Gastrocnemius medialis (tissue), 4 donors: ENCODE data around the gene PRICKLE3. TPM values are rescaled to one million over a fixed set of nuclear protein-coding genes. Genes with fewer than 3 reads are reported as not detected.
A peak's percentile ranks its signal among the peaks of the same experiment; 100 is the strongest.

ENCODE experiments used
- ATAC-seq, 2 donors: fragments of 150-250 bp; one replicate each; pipeline ENCODE4 v1.9.1; 2016
- DNase-seq, 2 donors: peaks; one replicate each; pipeline ENCODE4 v3.0.0-alpha.2; 2019
- H3K27ac ChIP-seq, 4 donors: fragments of 200-600 bp; sonication (generic); 1 replicate in 1 of 4; 2 replicates in 3 of 4; pipeline ENCODE4 v1.5.1; 2016 to 2018; ENCODE audit warnings: mild to moderate bottlenecking in 2 of 4, moderate library complexity in 1 of 4
- H3K27me3 ChIP-seq, 3 donors: fragments of 200-600 bp; sonication (generic) in 2 of 3; 1 replicate in 1 of 3; 2 replicates in 2 of 3; pipeline versions ENCODE4 v1.5.1 to v1.6.0; 2016 to 2019; ENCODE audit warnings: mild to moderate bottlenecking in 1 of 3, moderate library complexity in 1 of 3
- H3K36me3 ChIP-seq, 2 donors: fragments of 200-600 bp; sonication (generic) in 1 of 2; one replicate each; pipeline ENCODE4 v1.5.1; 2017 to 2018
- H3K4me1 ChIP-seq, 2 donors: fragments of 200-600 bp; sonication (generic) in 1 of 2; one replicate each; pipeline ENCODE4 v1.5.1; 2016 to 2017; ENCODE audit warnings: mild to moderate bottlenecking in 2 of 2
- H3K4me3 ChIP-seq, 4 donors: fragments of 200-600 bp; sonication (generic) in 3 of 4; 1 replicate in 1 of 4; 2 replicates in 3 of 4; pipeline ENCODE4 v1.5.1; 2016 to 2019; ENCODE audit warnings: mild to moderate bottlenecking in 2 of 4
- H3K9me3 ChIP-seq, 3 donors: fragments of 200-600 bp; sonication (generic) in 2 of 3; 1 replicate in 1 of 3; 2 replicates in 2 of 3; pipeline ENCODE4 v1.5.1; 2016 to 2019
- POLR2A ChIP-seq, 2 donors: fragments of 450-650 bp; IDR thresholded peaks; one replicate each; pipeline ENCODE4 v1.6.1; 2017; ENCODE audit warnings: antibody characterized with exemption in 2 of 2, mild to moderate bottlenecking in 2 of 2, moderate library complexity in 2 of 2
- in situ Hi-C, 4 donors: fragments of 200-750 bp; cut with MboI; loops; one replicate each; pipeline versions ENCODE4 v1.15.0 to v1.8.0; 2017; ENCODE audit warnings: low sequenced_read_pairs in 4 of 4
- intact Hi-C: fragments of 100-400 bp; cut with DNase I; formaldehyde crosslinking; loops from one replicate; pipeline ENCODE4 v1.15.1; 2023; ENCODE audit warnings: low total_unique reads
- total RNA-seq, 4 donors: library from RNA; depleted of rRNA; stranded (reverse); fragments of >200 nt; gene quantifications; one replicate each; pipeline versions ENCODE4 v1.1.0 to v1.2.3, GENCODE V29; 2016
- TF ChIP-seq, protein P1 (sequence below), 5 experiments: fragments of 450-650 bp in 3 of 5; fragments of 200-600 bp in 2 of 5; sonication (generic) in 2 of 5; IDR thresholded peaks in 4 of 5; conservative IDR thresholded peaks in 1 of 5; 1 replicate in 4 of 5; 2 replicates in 1 of 5; pipeline ENCODE4 v1.5.1; 2016 to 2019; ENCODE audit warnings: antibody characterized with exemption in 5 of 5, mild to moderate bottlenecking in 3 of 5, moderate library complexity in 3 of 5

The PRICKLE3 gene
- total RNA-seq, 4 donors from 2014 or later = 9.1 to 33.1 (median 21.3) TPM

- no peaks in the 10 kb centered on the region for H3K27me3 ChIP-seq
- in situ Hi-C loops = no loop called here
- ATAC-seq = peak; percentile 49 to 60
Measured at GRCh38 chrX:49163555-49164419, 22.4 kb downstream of the PRICKLE3 start.

GRCh38 chrX:49162620-49163019, 23.6 kb downstream of the PRICKLE3 start, which contains the start of gene MAGIX:
Gene MAGIX, plus strand, starts transcription at chrX:49162758. Its CDS starts 132 bp downstream, at chrX:49162890.
- H3K27ac ChIP-seq = peak within 1 kb of the TSS; percentile 93 to 98 (median 95)
- intact Hi-C loops (loop anchor here (10.0 kb wide), 1 partner anchor 268 kb away; the partner anchor contains the start of genes PQBP1 and TIMM17B), in situ Hi-C loops (no loop called here)
- H3K9me3 ChIP-seq = no peaks in the 10 kb centered on the region
- TF ChIP-seq, protein P1, sequence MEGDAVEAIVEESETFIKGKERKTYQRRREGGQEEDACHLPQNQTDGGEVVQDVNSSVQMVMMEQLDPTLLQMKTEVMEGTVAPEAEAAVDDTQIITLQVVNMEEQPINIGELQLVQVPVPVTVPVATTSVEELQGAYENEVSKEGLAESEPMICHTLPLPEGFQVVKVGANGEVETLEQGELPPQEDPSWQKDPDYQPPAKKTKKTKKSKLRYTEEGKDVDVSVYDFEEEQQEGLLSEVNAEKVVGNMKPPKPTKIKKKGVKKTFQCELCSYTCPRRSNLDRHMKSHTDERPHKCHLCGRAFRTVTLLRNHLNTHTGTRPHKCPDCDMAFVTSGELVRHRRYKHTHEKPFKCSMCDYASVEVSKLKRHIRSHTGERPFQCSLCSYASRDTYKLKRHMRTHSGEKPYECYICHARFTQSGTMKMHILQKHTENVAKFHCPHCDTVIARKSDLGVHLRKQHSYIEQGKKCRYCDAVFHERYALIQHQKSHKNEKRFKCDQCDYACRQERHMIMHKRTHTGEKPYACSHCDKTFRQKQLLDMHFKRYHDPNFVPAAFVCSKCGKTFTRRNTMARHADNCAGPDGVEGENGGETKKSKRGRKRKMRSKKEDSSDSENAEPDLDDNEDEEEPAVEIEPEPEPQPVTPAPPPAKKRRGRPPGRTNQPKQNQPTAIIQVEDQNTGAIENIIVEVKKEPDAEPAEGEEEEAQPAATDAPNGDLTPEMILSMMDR (IDR thresholded peaks at IDR 0.05 in 4 of 5, conservative IDR thresholded peaks at IDR 0.05 in 1 of 5) = no peak
- TF ChIP-seq POLR2A (IDR thresholded peaks at IDR 0.05) = no peak
- H3K4me1 ChIP-seq = peaks cover 3 to 5% of the 10 kb centered on the region in 2 donors
- no peak for DNase-seq
- H3K36me3 ChIP-seq = no peaks in the 10 kb centered on the region
- peak within 1 kb of the TSS; percentile 37 to 61 (median 51) for H3K4me3 ChIP-seq
- ATAC-seq = no peak
- no peaks in the 10 kb centered on the region for H3K27me3 ChIP-seq

More at GRCh38 chrX:49163555-49164419, 22.4 kb downstream of the PRICKLE3 start:
- peak overlapping the region; percentile 37 to 61 (median 51) for H3K4me3 ChIP-seq
- peak overlapping the region; percentile 93 to 98 (median 95) for H3K27ac ChIP-seq
- no peaks in the 10 kb centered on the region for H3K9me3 ChIP-seq
- DNase-seq = peak; percentile 76 to 87
- intact Hi-C loops = loop anchor here (10.0 kb wide), 1 partner anchor 269 kb away; the partner anchor contains the start of genes PQBP1 and TIMM17B
- peak; percentile 58 to 59 for TF ChIP-seq POLR2A (IDR thresholded peaks at IDR 0.05)
- TF ChIP-seq, protein P1 (IDR thresholded peaks at IDR 0.05 in 4 of 5, conservative IDR thresholded peaks at IDR 0.05 in 1 of 5) = peak; percentile 56 to 93 (median 86)
- peaks cover 8 to 10% of the 10 kb centered on the region in 2 donors for H3K4me1 ChIP-seq
- H3K36me3 ChIP-seq = no peaks in the 10 kb centered on the region

GRCh38 chrX:49161632-49162031, 24.5 kb downstream of the PRICKLE3 start:
- intact Hi-C loops = loop anchor here (10.0 kb wide), 1 partner anchor 267 kb away; the partner anchor contains the start of genes PQBP1 and TIMM17B
- Histone ChIP-seq H3K4me1 (peaks cover 0 to 4% of the 10 kb centered on the region in 2 donors), H3K9me3 (no peaks in the 10 kb centered on the region)

DNA sequence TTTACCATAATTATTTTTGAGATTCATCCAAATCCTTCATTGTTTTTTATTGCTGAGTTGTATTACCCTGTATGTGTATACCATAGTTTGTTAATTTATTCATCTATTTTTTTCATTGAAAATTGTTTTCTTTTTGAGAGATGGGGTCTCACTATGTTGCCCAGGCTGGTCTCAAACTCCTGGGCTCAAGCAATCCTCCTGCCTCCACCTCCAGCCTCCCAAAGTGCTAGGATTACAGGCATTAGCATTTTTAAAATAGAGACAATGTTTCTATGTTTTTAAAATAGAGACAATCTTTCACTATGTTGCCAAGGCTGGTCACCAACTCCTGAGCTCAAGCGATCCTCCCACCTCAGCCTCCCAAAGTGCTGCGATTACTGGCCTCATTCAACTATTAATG, 25.3 kb downstream of the PRICKLE3 start:
- in situ Hi-C loops = no loop called here
- Histone ChIP-seq H3K27ac (no peak overlapping the region), H3K9me3 (no peaks in the 10 kb centered on the region), H3K27me3 (no peaks in the 10 kb centered on the region), H3K4me3 (no peak overlapping the region), H3K36me3 (no peaks in the 10 kb centered on the region), H3K4me1 (peaks cover 0 to 4% of the 10 kb centered on the region in 2 donors)
- intact Hi-C loops = loop anchor here (10.0 kb wide), 1 partner anchor 266 kb away; the partner anchor contains the start of genes PQBP1 and TIMM17B
- DNase-seq (no peak), ATAC-seq (no peak)
- TF ChIP-seq, protein P1 (IDR thresholded peaks at IDR 0.05 in 4 of 5, conservative IDR thresholded peaks at IDR 0.05 in 1 of 5) = no peak
- no peak for TF ChIP-seq POLR2A (IDR thresholded peaks at IDR 0.05)

More at GRCh38 chrX:49161632-49162031, 24.5 kb downstream of the PRICKLE3 start:
- H3K4me3 ChIP-seq = no peak overlapping the region
- DNase-seq (no peak), ATAC-seq (no peak)
- H3K27ac ChIP-seq = no peak overlapping the region
- H3K36me3 ChIP-seq = no peaks in the 10 kb centered on the region
- H3K27me3 ChIP-seq = no peaks in the 10 kb centered on the region
- in situ Hi-C loops = no loop called here
- TF ChIP-seq POLR2A (IDR thresholded peaks at IDR 0.05) = no peak
- TF ChIP-seq, protein P1 (IDR thresholded peaks at IDR 0.05 in 4 of 5, conservative IDR thresholded peaks at IDR 0.05 in 1 of 5) = no peak
